A549 treated with CpdA at 1 μM for 4 hours (cell line): Measurements from ENCODE around the gene MFF. TPM values are rescaled to one million over a fixed set of nuclear protein-coding genes. Genes with fewer than 3 reads are reported as not detected.

Experiments used
- total RNA-seq: library from RNA; stranded (reverse); fragments of 200-300 nt; extraction: Qiagen RNA extraction; gene quantifications from 5 replicates; pipeline ENCODE4 v1.2.3, GENCODE V29; 2022; ENCODE audit warnings: low read depth

Gene MFF, protein sequence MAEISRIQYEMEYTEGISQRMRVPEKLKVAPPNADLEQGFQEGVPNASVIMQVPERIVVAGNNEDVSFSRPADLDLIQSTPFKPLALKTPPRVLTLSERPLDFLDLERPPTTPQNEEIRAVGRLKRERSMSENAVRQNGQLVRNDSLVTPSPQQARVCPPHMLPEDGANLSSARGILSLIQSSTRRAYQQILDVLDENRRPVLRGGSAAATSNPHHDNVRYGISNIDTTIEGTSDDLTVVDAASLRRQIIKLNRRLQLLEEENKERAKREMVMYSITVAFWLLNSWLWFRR
- 108 to 122 TPM (median 112 TPM) in 5 replicates for total RNA-seq

DNA sequence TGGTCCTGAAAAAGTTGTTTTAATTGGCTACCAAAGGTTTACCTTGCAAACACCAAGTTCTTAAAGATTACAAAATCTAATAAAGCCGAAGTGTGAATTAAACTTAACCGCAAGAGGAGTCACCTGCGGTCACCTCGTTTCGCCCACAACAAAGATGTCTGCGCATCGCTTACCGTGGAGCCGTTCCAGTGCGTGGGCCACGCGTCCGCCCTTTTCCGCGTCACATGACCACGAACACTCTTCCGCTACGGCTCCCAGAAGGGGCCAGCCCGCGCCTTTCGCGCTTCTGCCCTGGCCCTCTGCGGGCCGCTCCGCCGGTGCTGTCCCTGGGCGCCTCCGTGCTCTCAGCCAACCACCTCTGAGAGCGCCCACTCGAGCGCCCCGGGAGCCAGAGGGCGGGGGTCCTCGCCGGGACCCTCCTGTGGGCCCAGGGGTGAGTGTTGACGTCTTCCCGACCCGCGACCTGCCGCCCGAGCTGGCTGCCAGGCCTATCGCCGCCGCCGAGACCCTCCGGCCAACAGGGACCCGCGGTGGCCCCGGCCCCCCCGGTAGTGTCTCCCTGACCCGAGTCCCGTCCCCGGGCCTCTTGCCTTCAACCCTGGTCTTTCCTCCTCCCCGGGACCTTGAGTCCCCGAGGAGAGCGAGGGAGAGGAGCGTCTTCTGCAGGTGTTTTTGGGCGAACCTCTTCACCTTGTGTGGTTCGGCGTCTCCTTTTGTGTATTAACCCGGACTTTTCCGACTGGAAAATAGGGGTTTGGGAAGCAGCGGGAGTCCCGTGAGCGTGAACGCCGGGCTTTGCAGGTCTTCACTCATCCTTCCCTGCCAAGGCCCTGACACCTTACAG, at the start of gene MFF:
Gene MFF, plus strand, starts transcription at position 257 of the 844 bp plus-strand sequence. CDS start 5,415 bp downstream, outside the sequence.

GRCh38 chr2:227379095-227379494, 54.0 kb downstream of the MFF start, which contains the start of gene TM4SF20:
Gene TM4SF20 (minus strand): TSS chr2:227379306. CDS start chr2:227379268, 38 bp downstream.

GRCh38 chr2:227387583-227387982, 62.5 kb downstream of the MFF start, which contains the start of gene SCYGR1:
Gene SCYGR1 (minus strand): TSS chr2:227387949. CDS start chr2:227387949, 0 bp downstream.

Other genes with a start within 250 kb of the MFF start
- 0.68 to 1.7 TPM (median 1.4 TPM) in 5 replicates for gene COL4A4, start 161.0 kb upstream of the MFF start, total RNA-seq
- 0.31 to 1.7 TPM (median 0.65 TPM) in 5 replicates for gene COL4A3, start 160.6 kb upstream of the MFF start, total RNA-seq
- 7.8 to 11.0 TPM (median 9.5 TPM) in 5 replicates for gene TM4SF20, start 54.1 kb downstream of the MFF start, total RNA-seq
- gene SCYGR1, start 62.7 kb downstream of the MFF start, total RNA-seq, result not detected in 5 replicates
- gene AGFG1, start 146.9 kb downstream of the MFF start, total RNA-seq, result 95.9 to 136 TPM (median 122 TPM) in 5 replicates